Activated CD4-positive, alpha-beta T cell treated with anti-CD3 and anti-CD28 coated beads, Interleukin-2, amount 50 U/mL, for 48 hours (primary cell): Measurements from ENCODE around the gene CLCN5.

Source experiments
- DNase-seq, 2 experiments: peaks; one replicate each; pipeline ENCODE4 v3.0.0-alpha.2; 2020

Gene CLCN5

GRCh38 chrX:50098241-50098640 is 175.8 kb downstream of the CLCN5 start:
- no peak for DNase-seq

GRCh38 chrX:50098749-50099148 is 176.4 kb downstream of the CLCN5 start:
- no peak for DNase-seq

- DNase-seq, result no peak
Observed at GRCh38 chrX:50099331-50099730, 176.9 kb downstream of the CLCN5 start.

GRCh38 chrX:50100188-50100587 is 177.8 kb downstream of the CLCN5 start:
- DNase-seq, result no peak

GRCh38 chrX:50103176-50103575 is 180.8 kb downstream of the CLCN5 start:
- DNase-seq, result no peak

GRCh38 chrX:50103866-50104566 is 181.6 kb downstream of the CLCN5 start:
- no peak for DNase-seq

GRCh38 chrX:50106051-50106675 is 183.8 kb downstream of the CLCN5 start:
- no peak for DNase-seq

- DNase-seq, result no peak
Observed at GRCh38 chrX:50107470-50107869, 185.1 kb downstream of the CLCN5 start.

- no peak for DNase-seq
Observed at GRCh38 chrX:50108264-50108663, 185.9 kb downstream of the CLCN5 start.

GRCh38 chrX:50111742-50112141 is 189.3 kb downstream of the CLCN5 start:
- no peak for DNase-seq

- DNase-seq, result no peak
Observed at GRCh38 chrX:50114113-50114512, 191.7 kb downstream of the CLCN5 start.

GRCh38 chrX:50115973-50116372 is 193.6 kb downstream of the CLCN5 start:
- no peak for DNase-seq

- DNase-seq, result no peak
Observed at GRCh38 chrX:50117476-50117875, 195.1 kb downstream of the CLCN5 start.

GRCh38 chrX:50125480-50125879 is 203.1 kb downstream of the CLCN5 start:
- DNase-seq, result no peak

- DNase-seq, result no peak
Observed at GRCh38 chrX:50147972-50148371, 225.6 kb downstream of the CLCN5 start.
